Activated B cell treated with CpG ODN at 0.5 μM for 24 hours (primary cell): ENCODE data around the gene HLA-E. TPM values are rescaled to one million over a fixed set of nuclear protein-coding genes. Genes with fewer than 3 reads are reported as not detected.

Source experiments
- ATAC-seq: fragments of 200-7000 bp; cut with Tn5 transposase; one replicate; pipeline ENCODE4 v1.10.0; 2021; ENCODE audit warnings: low read depth, mild to moderate bottlenecking, moderate library complexity
- CTCF ChIA-PET: fragments of 350-600 bp; sonication (Branson Sonifier 250); formaldehyde crosslinking; loops from one replicate; lab custom pipeline; 2021; ENCODE audit warnings: antibody characterized with exemption; lab: Charles Lee
- POLR2A ChIA-PET: fragments of 350-600 bp; sonication (Branson Sonifier 250); formaldehyde crosslinking; loops from one replicate; lab custom pipeline; 2021; ENCODE audit warnings: antibody characterized with exemption; lab: Charles Lee
- DNase-seq: peaks from one replicate; pipeline ENCODE4 v3.0.0; 2022
- H3K27ac Mint-ChIP-seq: one replicate; pipeline ENCODE4 v1.8.0; 2020; ENCODE audit warnings: mixed read lengths
- H3K27me3 Mint-ChIP-seq: one replicate; pipeline ENCODE4 v1.8.0; 2021; ENCODE audit warnings: mixed read lengths
- H3K36me3 Mint-ChIP-seq: one replicate; pipeline ENCODE4 v1.8.0; 2021; ENCODE audit warnings: low read depth, mixed read lengths
- H3K4me1 Mint-ChIP-seq: one replicate; pipeline ENCODE4 v1.8.0; 2021; ENCODE audit warnings: mixed read lengths
- H3K4me3 Mint-ChIP-seq: one replicate; pipeline ENCODE4 v1.8.0; 2020; ENCODE audit warnings: mild to moderate bottlenecking, mixed read lengths
- H3K9me3 Mint-ChIP-seq: one replicate; pipeline ENCODE4 v1.8.0; 2020; ENCODE audit warnings: mixed read lengths
- CTCF ChIP-seq: fragments of 200-600 bp; IDR thresholded peaks from one replicate; pipeline ENCODE4 v1.8.0; 2022; ENCODE audit warnings: antibody characterized with exemption, mild to moderate bottlenecking
- intact Hi-C: fragments of 100-400 bp; cut with micrococcal nuclease; formaldehyde crosslinking; loops from one replicate; pipeline ENCODE4 v1.15.1; 2024
- total RNA-seq: library from RNA; stranded (reverse); gene quantifications from 2 replicates; pipeline ENCODE4 v1.2.3, GENCODE V29; 2022

HLA-E gene
- total RNA-seq, 1 donor from 2014 or later, result 737 TPM

GRCh38 chr6:30462482-30462881 lies 26.8 kb upstream of the HLA-E start:
- H3K36me3 Mint-ChIP-seq, result peaks cover 2% of the 10 kb centered on the region
- intact Hi-C loops, result loop anchor here (10.0 kb wide), 1 partner anchor 442 kb away; the partner anchor contains the start of gene GTF2H4
- no peak overlapping the region for H3K4me3 Mint-ChIP-seq
- H3K4me1 Mint-ChIP-seq, result peaks cover 37% of the 10 kb centered on the region
- peaks cover 20% of the 10 kb centered on the region for H3K9me3 Mint-ChIP-seq
- CTCF ChIA-PET, result interaction anchor here (7.3 kb wide), 1 partner anchor 7 kb away, joined by 54 read pairs; no protein-coding TSS in a partner anchor
- DNase-seq (no peak), ATAC-seq (no peak)
- peaks cover 75% of the 10 kb centered on the region for H3K27me3 Mint-ChIP-seq
- POLR2A ChIA-PET, result interaction anchor here (1.5 to 1.6 kb wide), 2 partner anchors 9 to 153 kb away, joined by 7 read pairs; no protein-coding TSS in a partner anchor
- no peak overlapping the region for H3K27ac Mint-ChIP-seq
- TF ChIP-seq CTCF, result no peak

GRCh38 chr6:30463242-30463641 lies 26.1 kb upstream of the HLA-E start:
- H3K9me3 Mint-ChIP-seq, result peaks cover 20% of the 10 kb centered on the region
- intact Hi-C loops, result loop anchor here (10.0 kb wide), 1 partner anchor 442 kb away; the partner anchor contains the start of gene GTF2H4
- H3K4me1 Mint-ChIP-seq, result peaks cover 37% of the 10 kb centered on the region
- H3K27me3 Mint-ChIP-seq, result peaks cover 72% of the 10 kb centered on the region
- peak overlapping the region; percentile 31 for H3K27ac Mint-ChIP-seq
- peak; percentile 4 for ATAC-seq
- no peak for DNase-seq
- peak overlapping the region; percentile 58 for H3K4me3 Mint-ChIP-seq
- H3K36me3 Mint-ChIP-seq, result peaks cover 2% of the 10 kb centered on the region
- ChIA-PET POLR2A (interaction anchor here (0.6 to 1.6 kb wide), 4 partner anchors 10 to 1733 kb away, joined by 3 to 11 read pairs (median 7); no protein-coding TSS in a partner anchor), CTCF (interaction anchor here (1.4 to 7.3 kb wide), 2 partner anchors 8 to 19 kb away, joined by 4 to 54 read pairs; no protein-coding TSS in a partner anchor)
- TF ChIP-seq CTCF, result no peak

- peaks cover 2% of the 10 kb centered on the region for H3K36me3 Mint-ChIP-seq
- H3K27ac Mint-ChIP-seq, result no peak overlapping the region
- no peak for TF ChIP-seq CTCF
- peak overlapping the region; percentile 58 for H3K4me3 Mint-ChIP-seq
- DNase-seq (peak; percentile 46), ATAC-seq (peak; percentile 48)
- peaks cover 37% of the 10 kb centered on the region for H3K4me1 Mint-ChIP-seq
- ChIA-PET POLR2A (interaction anchor here (0.6 to 1.6 kb wide), 3 partner anchors 11 to 1734 kb away, joined by 3 to 7 read pairs (median 7); no protein-coding TSS in a partner anchor), CTCF (interaction anchor here (0.6 to 7.3 kb wide), 3 partner anchors 9 to 80 kb away, joined by 3 to 54 read pairs (median 4); no protein-coding TSS in a partner anchor)
- intact Hi-C loops, result loop anchor here (10.0 kb wide), 1 partner anchor 441 kb away; the partner anchor contains the start of gene GTF2H4
- peaks cover 68% of the 10 kb centered on the region for H3K27me3 Mint-ChIP-seq
- peaks cover 16% of the 10 kb centered on the region for H3K9me3 Mint-ChIP-seq
These were observed 25.4 kb upstream of the HLA-E start for GRCh38 chr6:30463651-30464618.

GRCh38 chr6:30465595-30466306 lies 23.6 kb upstream of the HLA-E start:
- no peaks in the 10 kb centered on the region for H3K36me3 Mint-ChIP-seq
- no peaks in the 10 kb centered on the region for H3K9me3 Mint-ChIP-seq
- TF ChIP-seq CTCF, result no peak
- DNase-seq, result no peak
- intact Hi-C loops, result loop anchor here (1.0 to 10.0 kb wide), 2 partner anchors 12 to 439 kb away; partner anchors contain the start of gene GTF2H4
- no peak for ATAC-seq
- POLR2A ChIA-PET, result interaction anchor here (1.0 to 1.8 kb wide), 2 partner anchors 19 to 149 kb away, joined by 3 to 10 read pairs; no protein-coding TSS in a partner anchor
- peak overlapping the region; percentile 26 for H3K4me3 Mint-ChIP-seq
- H3K4me1 Mint-ChIP-seq, result peaks cover 37% of the 10 kb centered on the region
- CTCF ChIA-PET, result interaction anchor here (0.7 to 7.3 kb wide), 3 partner anchors 10 to 16 kb away, joined by 3 to 54 read pairs (median 12); no protein-coding TSS in a partner anchor
- H3K27ac Mint-ChIP-seq, result no peak overlapping the region
- peaks cover 64% of the 10 kb centered on the region for H3K27me3 Mint-ChIP-seq
